ENCODE measurements around the gene OR4B1. TPM values are rescaled to one million over a fixed set of nuclear protein-coding genes. Genes with fewer than 3 reads are reported as not detected.

The OR4B1 gene
- total RNA-seq, 1 donor from 2014 or later, result not detected

DNA sequence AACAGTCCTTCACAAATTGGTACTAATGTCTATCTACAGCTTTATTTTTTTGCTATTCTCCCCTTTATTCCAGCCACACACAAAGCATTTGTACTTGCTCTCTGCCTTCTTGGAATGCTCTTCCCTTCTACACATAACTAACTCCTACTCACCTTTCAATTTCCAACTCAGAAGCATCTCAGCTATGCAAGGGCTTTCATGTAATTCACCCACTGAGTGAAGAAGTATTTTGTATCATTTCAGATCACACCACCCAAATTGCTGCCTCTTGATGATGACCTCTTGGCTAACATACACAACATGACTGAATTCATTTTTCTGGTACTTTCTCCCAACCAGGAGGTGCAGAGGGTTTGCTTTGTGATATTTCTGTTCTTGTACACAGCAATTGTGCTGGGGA, 28.2 kb downstream of the OR4B1 start, which contains the start of gene OR4X2:
OR4X2 (plus strand) TSS at position 301 of the 400 bp plus-strand sequence; CDS start at position 301, 0 bp downstream.
- ATAC-seq, result no peak
- no peak for DNase-seq
- intact Hi-C loops (cut with micrococcal nuclease), result no loop called here

DNA sequence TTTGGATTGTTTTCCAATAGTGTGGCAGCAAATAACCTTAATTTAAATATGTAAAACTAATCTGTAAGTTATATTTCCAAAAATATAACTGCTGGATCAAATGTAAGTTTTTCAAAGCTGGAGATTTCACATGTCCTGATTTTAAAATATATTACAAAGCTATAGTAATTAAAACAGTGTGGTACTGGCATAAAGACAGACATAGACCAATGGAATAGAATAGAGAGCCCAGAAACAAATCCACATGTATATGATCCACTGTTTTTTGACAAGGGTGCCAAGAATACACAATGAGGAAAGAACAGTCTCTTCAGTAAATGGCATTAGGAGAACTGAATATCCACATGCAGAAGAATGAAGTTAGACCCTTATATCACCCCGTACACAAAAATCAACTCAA, 32.3 kb downstream of the OR4B1 start:
- ATAC-seq, result no peak
- intact Hi-C loops (cut with micrococcal nuclease), result no loop called here

DNA sequence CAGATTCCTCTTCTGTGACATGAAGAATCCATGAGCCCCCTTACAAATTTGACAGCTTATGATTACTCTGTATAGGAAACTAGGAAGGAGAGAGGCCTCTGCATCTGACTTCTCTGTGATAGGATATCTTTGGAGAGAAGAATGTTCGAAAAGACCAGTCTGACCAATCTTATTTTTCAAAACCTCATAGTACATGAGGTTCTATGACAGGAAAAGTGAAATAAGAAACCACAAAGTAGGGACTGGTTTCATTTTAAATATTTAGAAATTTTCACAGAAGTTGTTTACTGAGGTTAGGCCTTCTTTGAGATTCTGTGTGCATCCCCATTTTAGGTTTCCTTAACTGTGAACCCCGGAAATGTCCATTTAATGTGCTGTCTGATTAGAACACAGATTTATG, 45.0 kb downstream of the OR4B1 start:
- intact Hi-C loops (cut with micrococcal nuclease), result no loop called here
- no peak for ATAC-seq

More for the DNA sequence above, 32.3 kb downstream of the OR4B1 start:
- no peak for DNase-seq

DNA sequence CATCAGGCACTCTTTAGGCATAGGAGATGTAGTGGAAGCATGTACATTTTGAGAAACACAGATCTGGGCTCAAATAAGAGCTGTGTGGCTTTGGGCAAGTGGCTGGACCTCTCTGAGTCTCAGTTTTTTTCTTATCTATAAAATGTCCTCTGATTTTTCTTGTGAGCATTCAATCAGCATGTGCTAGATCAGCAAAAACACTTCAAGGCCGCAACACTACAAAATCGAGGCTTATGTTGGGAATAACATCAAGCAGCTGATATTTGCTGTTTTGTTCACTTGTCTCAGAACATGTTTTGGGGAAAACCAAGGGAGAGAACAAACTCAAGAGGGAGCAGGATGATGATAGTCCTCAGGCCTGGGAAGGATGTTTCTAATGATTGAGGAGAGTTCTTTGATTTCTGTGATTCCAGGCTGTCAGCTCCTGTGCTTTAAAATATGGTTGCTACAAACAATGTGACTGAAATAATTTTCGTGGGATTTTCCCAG, 46.9 kb downstream of the OR4B1 start, which contains the start of gene OR4X1:
OR4X1 (plus strand) TSS at position 439 of the 489 bp plus-strand sequence; CDS start at position 439, 0 bp downstream.
- DNase-seq (no peak), ATAC-seq (no peak)
- intact Hi-C loops (cut with micrococcal nuclease), result no loop called here

More for the DNA sequence above, 45.0 kb downstream of the OR4B1 start:
- DNase-seq, result no peak

Other genes with a start within 250 kb of the OR4B1 start
- gene PTPRJ, start 236.3 kb upstream of the OR4B1 start, total RNA-seq, result 7.1 TPM
- gene OR4X2, start 28.3 kb downstream of the OR4B1 start, total RNA-seq, result not detected
- not detected for gene OR4X1, start 47.1 kb downstream of the OR4B1 start, total RNA-seq
- not detected for gene OR4S1, start 89.4 kb downstream of the OR4B1 start, total RNA-seq
- not detected for gene OR4C3, start 108.1 kb downstream of the OR4B1 start, total RNA-seq
- not detected for gene OR4C5, start 149.7 kb downstream of the OR4B1 start, total RNA-seq